Measurements from ENCODE around the gene EPG5.

DNA sequence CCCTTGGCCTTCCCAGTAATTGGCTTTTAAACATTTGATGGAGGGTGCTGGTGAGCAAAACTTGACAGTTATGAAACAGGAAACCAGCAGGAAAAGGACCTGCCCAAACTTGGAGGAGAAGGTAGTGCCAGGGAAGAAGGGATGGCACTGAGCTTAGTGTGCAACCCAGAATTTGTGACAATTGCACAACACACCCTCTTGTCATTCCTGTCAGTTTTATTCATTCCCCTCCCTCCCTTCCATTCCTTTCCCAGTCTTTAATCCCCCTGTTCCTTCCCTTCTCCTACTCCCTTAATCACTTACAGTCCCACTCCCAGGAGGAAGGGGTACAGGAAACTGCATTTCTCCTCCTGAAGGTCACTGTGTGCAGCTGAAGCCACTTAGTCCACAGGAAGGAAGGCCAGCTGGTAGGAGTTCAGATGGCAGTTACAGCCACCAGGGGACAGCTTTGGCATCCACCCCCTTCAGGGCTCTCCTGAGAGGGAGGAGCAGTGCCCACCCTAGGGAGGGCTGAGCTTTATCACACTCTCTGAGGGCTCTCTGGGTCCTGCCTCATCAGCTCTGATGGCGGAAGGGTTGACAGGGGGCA is 165.6 kb downstream of the EPG5 start:
- TF ChIP-seq POLR2A (IDR thresholded peaks at IDR 0.05; ENCODE audit: low read depth, low read length), result no peak
- no peak for TF ChIP-seq RFX5 (IDR thresholded peaks at IDR 0.05; ENCODE audit: low read depth, low read length)
- TF ChIP-seq, protein P1, sequence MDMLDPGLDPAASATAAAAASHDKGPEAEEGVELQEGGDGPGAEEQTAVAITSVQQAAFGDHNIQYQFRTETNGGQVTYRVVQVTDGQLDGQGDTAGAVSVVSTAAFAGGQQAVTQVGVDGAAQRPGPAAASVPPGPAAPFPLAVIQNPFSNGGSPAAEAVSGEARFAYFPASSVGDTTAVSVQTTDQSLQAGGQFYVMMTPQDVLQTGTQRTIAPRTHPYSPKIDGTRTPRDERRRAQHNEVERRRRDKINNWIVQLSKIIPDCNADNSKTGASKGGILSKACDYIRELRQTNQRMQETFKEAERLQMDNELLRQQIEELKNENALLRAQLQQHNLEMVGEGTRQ (IDR thresholded peaks at IDR 0.05; ENCODE audit: low read depth, low read length), result no peak
- TF ChIP-seq RAD21 (IDR thresholded peaks at IDR 0.05; ENCODE audit: low read length), result no peak

All from IMR-90 (cell line).